KOPT-K1 (cell line): Measurements from ENCODE around the gene SURF2.
"Not testable (repeated sequence)": the region's sequence is repeated elsewhere in the genome, so short reads cannot be mapped to it uniquely, and the experiment has no call there.

Experiments
- H3K27ac ChIP-seq: fragments of 200-600 bp; sonication (generic); 2 replicates; pipeline ENCODE4 v1.5.1; 2016; ENCODE audit warnings: antibody characterized with exemption, mild to moderate bottlenecking, low read depth, low read length; ENCODE audit not compliant: poor library complexity, severe bottlenecking
- H3K36me3 ChIP-seq: fragments of 200-600 bp; sonication (generic); 2 replicates; pipeline ENCODE4 v1.5.1; 2017; ENCODE audit warnings: antibody characterized with exemption, mild to moderate bottlenecking, low read length, moderate library complexity; ENCODE audit not compliant: insufficient read depth
- H3K9me3 ChIP-seq: fragments of 200-600 bp; sonication (generic); 2 replicates; pipeline ENCODE4 v1.5.1; 2017; ENCODE audit warnings: antibody characterized with exemption, low read length, mild to moderate bottlenecking; ENCODE audit not compliant: insufficient read depth, poor library complexity, severe bottlenecking

The SURF2 gene

DNA sequence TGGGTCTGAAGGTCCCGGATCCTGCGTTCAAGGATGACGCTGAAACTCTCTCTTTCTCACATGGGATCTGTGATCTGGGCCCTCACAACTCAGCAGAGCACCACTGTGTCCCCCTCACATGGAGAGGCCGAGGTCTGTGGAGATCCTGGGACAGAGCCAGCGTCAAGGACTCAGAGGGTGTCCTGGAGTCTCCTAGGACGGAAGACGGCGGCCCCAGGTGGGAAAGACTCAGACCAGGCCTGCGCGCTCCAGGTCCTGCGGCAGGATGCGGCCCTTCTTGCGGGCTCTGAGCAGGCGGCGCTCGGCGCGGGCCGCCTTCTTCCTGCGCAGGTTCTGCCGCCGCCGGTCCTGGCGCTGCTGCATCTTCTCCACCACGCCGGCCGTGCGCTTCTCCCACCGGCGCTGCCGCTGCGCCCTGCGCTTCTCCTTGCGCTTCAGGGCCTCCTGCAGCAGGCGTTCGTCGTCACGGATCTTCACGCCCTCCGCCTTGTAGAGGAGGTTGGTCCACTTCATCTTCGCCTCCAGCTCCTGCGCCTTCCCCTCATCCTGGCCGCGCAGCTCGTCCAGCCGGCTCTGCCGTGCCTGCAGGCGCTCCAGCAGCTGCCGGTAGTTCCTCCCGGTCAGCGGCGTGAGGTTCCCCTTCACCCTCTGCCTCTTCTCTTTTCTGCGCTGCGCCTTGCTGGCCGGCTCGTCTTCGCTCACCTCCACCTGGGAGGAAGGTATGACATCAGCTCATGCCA lies 24.5 kb upstream of the SURF2 start:
- Histone ChIP-seq H3K36me3 (peaks cover 50% of the 10 kb centered on the region), H3K9me3 (no peaks in the 10 kb centered on the region), H3K27ac (no peak overlapping the region)

DNA sequence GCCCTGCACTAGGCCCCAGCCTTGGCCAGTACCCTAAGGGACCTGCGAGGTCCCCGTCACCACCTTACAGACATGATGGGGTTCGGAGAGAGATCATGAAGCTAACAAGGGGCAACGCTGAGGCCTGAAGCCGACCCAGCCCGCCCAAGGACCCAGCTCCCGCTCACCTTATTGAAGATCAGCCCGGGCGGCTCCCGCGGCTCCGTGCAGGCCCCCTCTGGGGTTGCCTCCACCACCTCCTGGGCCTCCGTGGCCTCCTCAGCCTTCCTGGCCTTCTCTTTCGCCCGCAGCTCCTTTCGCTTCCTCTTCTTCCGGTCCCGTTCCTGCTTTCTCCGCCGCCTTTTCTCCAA lies 24.0 kb upstream of the SURF2 start:
- Histone ChIP-seq H3K36me3 (peaks cover 50% of the 10 kb centered on the region), H3K9me3 (no peaks in the 10 kb centered on the region), H3K27ac (no peak overlapping the region)

DNA sequence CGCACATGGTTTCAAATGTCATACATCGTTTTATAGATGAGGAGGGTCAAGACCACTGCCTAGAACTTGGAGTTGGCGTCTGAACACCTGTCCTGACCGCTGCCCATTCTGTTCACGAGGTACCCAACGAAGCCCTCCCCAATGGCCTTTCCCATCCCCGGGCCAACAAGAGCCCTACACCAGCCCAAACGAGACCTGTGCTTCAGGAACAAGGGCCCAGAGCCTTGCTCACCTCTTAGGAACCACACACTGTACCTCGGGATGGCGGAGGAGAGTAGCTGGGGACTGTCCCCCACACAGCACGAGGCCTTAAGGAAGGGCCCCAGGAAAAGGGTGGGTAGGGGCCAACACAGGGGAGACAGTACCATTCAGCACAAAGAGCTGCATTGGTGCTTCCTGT lies 23.3 kb upstream of the SURF2 start:
- Histone ChIP-seq H3K36me3 (peaks cover 50% of the 10 kb centered on the region), H3K27ac (no peak overlapping the region), H3K9me3 (no peaks in the 10 kb centered on the region)

DNA sequence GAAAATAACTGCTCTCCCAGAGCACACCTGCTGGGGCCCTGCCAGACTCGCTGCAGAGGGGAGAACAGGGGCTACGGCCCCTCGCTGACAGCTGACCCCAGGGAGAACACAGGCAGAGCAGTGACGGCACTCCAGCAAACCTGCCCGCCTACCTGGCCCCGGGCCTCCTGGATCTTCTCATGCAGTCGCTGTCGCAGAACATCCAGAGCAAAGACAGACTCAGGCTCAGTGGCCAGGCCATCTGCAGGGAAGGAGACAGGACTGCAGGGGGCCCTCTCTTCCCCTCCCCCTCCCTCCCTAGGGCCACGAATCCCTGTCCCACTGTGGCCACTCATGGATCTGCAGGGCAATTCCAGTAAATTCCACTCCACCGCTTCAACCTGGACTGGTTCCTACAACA lies 22.8 kb upstream of the SURF2 start:
- Histone ChIP-seq H3K9me3 (no peaks in the 10 kb centered on the region), H3K36me3 (peaks cover 51% of the 10 kb centered on the region), H3K27ac (no peak overlapping the region)

DNA sequence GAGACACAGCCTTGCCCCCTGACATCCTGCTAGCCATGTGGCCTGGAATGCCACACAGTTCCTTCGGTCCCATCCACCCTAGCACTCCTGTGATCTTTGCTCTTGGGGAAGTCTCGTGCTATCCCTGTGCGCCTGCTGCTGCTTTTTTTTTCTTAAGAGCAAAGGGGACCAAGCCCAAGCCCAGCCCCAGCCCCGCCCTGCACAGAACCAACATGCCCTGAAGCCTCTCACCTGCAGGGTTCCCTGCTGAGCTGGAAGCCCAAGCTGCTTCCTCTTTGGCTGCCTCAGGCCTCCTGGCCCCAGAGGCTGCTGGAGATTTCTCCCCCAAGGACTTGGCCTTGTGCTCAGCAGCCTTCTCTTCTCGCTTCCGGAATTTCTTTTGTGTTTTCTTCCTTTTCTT lies 22.2 kb upstream of the SURF2 start:
- no peak overlapping the region for H3K27ac ChIP-seq
- H3K36me3 ChIP-seq, result peaks cover 57% of the 10 kb centered on the region
- no peaks in the 10 kb centered on the region for H3K9me3 ChIP-seq

DNA sequence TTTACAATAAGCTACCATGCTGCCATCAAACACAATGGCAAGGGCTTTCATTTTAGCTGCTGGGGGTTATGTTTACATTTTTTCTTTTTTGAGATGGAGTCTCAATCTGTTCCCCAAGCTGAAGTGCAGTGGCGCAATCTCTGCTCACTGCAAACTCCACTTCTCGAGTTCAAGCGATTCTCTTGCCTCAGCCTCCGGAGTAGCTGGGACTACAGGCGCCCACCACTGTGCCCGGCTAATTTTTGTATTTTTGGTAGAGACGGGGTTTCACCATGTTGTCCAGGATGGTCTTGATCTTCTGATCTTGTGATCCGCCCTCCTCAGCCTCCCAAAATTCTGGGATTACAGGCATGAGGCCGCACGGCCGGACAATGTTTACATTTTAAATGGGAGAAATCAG lies 21.5 kb upstream of the SURF2 start:
- H3K9me3 ChIP-seq, result not testable (repeated sequence)
- H3K27ac ChIP-seq, result peak overlapping the region; percentile 73
- H3K36me3 ChIP-seq, result peaks cover 62% of the 10 kb centered on the region

DNA sequence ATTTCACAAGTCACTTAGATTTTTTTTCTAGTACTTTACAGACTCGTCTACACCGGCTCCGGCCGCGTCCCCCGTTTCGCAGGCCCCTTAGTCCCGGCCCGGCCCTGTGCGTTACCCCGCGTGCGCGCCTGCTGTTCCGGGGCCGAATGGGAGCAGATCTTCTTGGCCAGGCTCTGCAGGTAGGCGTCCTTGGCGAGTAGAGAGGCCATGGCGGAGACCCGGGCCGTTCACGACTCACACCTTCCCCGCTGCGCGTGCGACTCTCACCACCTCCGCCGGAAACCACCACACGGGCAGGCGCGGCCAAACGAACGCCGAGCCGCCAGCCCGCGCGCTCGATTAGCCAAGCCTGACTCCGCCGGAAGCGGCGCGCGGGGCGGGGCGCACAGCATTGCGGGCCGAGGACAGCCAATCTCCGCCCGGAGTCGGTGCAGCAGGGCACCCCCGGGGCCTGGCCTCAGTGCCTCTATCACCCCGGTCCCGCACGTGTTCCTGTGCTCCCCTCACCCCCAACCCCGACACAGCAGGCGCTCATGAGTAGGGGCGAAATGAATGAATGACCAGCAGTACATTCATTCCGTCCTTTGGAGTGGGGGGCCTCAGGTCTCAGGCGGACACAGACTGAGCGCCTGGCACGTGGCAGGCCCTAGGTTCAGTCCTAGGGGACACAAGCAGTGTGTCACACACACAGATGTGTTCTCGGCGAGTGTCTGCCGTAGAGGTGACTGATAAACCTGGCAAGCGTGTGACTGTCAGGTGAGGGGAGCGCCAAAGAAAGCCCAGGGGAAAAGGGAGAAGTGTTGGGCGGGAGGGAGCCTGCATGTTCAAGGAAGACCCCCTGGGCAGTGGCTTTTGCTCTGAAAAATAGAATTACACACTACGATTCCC lies 20.2 kb upstream of the SURF2 start, which contains the start of gene SURF6:
Gene SURF6 (minus strand): TSS at position 265 of the 888 bp plus-strand sequence. CDS start 56 bp downstream, at position 209.
- Histone ChIP-seq H3K27ac (peak within 1 kb of the TSS; percentile 73), H3K9me3 (no peaks in the 10 kb centered on the region), H3K36me3 (peaks cover 62% of the 10 kb centered on the region)

DNA sequence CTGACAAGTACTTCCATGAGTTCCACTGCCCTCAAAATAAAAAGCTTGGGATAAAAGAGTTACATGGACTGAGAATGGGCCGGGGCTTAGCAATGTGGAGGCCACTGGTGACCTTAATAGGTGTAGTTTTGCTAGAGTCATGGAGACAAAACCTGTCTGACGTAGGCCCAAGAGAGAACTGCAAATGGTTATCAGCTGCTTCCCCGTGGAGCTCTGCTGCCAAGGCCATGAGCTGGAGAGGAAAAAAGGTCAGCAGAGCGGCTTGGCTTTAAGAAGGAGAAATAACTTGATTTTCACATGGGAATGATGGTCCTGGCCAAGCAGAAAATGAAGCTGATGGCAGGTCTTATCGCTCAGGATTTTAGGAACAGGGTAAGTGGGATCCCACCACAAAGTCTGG lies 16.7 kb upstream of the SURF2 start:
- peaks cover 61% of the 10 kb centered on the region for H3K36me3 ChIP-seq
- H3K27ac ChIP-seq, result no peak overlapping the region
- H3K9me3 ChIP-seq, result no peaks in the 10 kb centered on the region

DNA sequence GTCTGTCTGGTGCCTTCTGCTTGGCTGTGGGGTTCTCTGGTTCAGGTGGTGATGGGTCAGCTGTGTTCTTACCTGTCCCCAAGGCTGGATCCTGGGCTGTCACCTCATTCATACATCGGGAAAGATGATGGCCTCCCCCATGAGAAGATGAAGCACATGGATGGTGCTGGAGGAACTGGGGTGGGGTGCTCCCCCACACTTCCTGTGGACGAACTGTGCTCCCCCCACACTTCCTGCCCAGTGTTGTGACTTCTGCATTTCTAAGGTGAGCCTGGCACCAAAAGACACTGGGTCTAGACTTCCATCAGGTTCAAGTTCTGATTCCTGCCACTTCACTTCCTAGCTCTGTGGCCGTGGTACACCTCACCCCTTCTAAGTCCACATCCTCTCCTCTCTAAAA lies 16.1 kb upstream of the SURF2 start:
- no peak overlapping the region for H3K27ac ChIP-seq
- H3K9me3 ChIP-seq, result no peaks in the 10 kb centered on the region
- peaks cover 67% of the 10 kb centered on the region for H3K36me3 ChIP-seq

DNA sequence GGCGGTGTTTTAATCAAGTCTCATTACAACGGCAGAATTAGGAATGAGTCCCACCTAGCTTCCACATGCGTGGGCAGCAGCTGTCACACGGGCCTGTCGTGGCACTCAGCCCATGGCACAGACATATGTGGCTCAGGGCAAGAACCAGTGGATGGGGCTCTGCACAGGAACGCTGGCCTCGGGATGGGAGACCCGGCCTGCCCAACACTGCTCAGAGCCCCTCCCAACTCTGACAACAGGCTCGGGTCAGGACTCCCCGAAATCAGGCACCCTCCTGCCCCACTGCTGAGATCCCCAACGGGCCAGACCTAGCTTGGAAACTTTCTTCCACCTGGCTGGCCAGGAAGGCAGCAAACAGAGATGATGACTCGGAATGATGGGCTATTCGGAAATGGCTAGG lies 15.4 kb upstream of the SURF2 start:
- Histone ChIP-seq H3K36me3 (peaks cover 74% of the 10 kb centered on the region), H3K27ac (no peak overlapping the region), H3K9me3 (no peaks in the 10 kb centered on the region)

DNA sequence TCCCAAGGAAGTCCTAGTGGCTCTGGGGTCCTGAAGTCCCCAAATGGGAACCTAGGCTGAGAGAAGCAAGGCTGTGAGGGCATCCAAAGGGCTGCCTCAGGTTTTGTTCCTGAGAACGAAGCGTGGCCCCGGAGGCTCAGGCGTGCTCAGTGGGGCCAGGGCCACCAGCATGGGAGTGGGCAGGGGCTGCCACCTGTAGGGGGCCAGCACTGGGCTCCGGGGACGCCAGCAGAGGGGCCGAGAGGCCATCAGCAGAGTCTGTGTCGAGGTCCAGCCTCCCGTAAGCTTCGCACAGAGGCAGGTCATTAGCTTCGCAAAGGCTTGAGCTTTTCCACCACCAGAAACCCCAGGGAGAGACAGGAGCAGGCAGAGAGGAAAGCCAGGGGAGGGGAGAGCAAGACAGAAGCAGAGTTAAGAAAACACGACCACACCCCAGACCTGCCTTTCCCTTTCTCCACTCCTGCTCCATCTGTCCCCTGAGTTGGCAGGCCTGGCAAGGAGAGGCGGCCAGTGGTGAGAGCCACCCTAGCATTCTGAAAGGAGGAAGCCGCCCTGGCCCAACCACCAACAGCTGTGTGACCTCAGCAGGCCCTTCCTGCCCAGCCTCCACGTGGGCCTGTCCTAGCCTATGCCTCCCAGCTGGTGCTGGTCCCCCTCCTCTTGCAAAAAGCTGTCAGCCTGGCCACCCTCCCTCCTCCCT lies 14.8 kb upstream of the SURF2 start:
- H3K27ac ChIP-seq, result no peak overlapping the region
- H3K36me3 ChIP-seq, result peaks cover 77% of the 10 kb centered on the region
- no peaks in the 10 kb centered on the region for H3K9me3 ChIP-seq

DNA sequence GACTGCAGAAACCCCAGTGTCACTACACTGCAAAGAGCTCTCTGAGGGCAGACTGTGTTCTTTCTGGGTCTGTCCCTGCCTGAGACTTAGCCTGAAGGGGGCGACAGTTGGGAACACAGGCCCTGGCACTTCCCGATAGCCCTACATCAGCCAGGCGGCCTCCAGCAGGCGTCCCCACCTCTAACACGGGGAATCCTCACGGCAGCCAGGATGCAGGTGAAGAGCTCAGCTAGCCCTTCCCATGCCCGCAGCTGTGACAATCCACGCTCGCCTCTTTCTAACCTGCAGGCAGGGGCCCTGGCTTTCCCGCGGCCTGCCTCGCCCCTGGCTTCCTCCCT lies 14.3 kb upstream of the SURF2 start:
- Histone ChIP-seq H3K36me3 (peaks cover 77% of the 10 kb centered on the region), H3K27ac (no peak overlapping the region), H3K9me3 (no peaks in the 10 kb centered on the region)

DNA sequence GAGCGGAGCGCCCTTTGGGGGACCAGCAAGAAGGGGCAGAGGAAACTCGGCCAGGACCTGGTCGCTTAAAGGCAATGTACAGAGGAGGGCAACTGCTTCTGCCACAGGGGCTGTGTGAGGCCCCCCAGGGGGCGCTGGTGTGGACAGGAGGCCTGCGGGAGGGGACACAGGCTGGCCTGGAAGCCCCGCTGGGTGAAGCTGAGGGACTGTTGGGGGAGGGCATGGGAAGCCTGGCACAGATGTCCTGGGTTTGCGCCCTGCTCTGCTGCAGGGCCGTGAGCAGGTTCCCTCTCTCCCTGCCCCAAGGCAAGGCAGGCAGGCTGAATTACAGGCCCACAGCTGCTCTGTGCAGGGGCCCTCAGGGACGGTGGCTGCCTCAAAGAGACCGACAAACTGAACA lies 13.8 kb upstream of the SURF2 start:
- Histone ChIP-seq H3K9me3 (no peaks in the 10 kb centered on the region), H3K36me3 (peaks cover 77% of the 10 kb centered on the region), H3K27ac (no peak overlapping the region)

DNA sequence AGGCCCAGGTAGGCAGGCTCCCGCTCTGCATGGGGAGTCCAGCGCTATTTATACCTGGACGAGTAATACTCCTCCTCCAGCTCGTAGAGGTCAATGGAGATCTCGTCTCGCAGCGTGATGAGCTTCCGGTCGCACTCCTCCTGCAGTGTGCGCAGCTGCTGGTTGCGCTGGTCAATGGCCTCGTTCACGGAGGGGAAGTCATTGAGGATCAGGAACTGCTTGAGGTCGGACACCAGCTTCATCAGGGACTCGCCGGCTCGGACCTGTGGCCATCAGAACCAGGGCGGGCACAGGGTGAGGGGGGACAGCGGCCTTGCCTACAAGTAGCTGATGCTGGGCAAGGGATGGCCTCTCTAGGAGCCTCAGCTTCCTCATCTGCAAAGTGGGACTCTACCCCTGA lies 12.3 kb upstream of the SURF2 start:
- H3K9me3 ChIP-seq, result no peaks in the 10 kb centered on the region
- peaks cover 82% of the 10 kb centered on the region for H3K36me3 ChIP-seq
- no peak overlapping the region for H3K27ac ChIP-seq

DNA sequence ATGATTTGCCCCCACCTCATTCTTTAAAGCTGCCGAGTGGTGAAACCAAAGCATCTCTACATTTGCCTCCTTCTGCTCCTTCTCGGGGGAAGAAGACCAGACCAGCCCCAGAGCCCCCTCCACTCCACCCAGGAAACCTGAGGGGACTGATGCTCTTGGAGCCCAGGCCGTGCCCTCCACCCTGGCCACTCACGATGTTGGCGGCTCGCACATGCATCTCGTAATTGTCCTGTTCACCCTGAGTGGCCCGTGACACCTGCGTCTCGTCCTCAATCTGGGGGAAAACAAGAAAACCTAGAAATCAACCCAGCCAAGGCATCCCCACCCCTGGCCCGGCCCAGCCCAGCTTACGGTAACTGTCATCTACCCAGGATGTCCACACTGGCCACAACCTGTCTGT lies 11.4 kb upstream of the SURF2 start:
- Histone ChIP-seq H3K27ac (no peak overlapping the region), H3K36me3 (peaks cover 82% of the 10 kb centered on the region), H3K9me3 (no peaks in the 10 kb centered on the region)
